RWPE1 (cell line): ENCODE results near the gene KBTBD7.
A peak's percentile ranks its signal among the peaks of the same experiment; 100 is the strongest.

Source experiments
- CTCF ChIA-PET: fragments of 350-600 bp; sonication (Branson Sonifier 250); formaldehyde crosslinking; extraction: SDS; loops from one replicate; lab custom pipeline; 2021; lab: Yijun Ruan, JAX
- POLR2A ChIA-PET: fragments of 400-600 bp; formaldehyde crosslinking; extraction: SDS; loops from one replicate; lab custom pipeline; 2020; ENCODE audit warnings: antibody characterized with exemption; ENCODE audit not compliant: low non-redundant PET; lab: Yijun Ruan, JAX
- DNase-seq: peaks from one replicate; pipeline ENCODE4 v3.0.0; 2012; ENCODE audit warnings: low spot score
- H3K27ac ChIP-seq: fragments of 450-650 bp; 2 replicates; pipeline ENCODE4 v1.5.1; 2017
- TF ChIP-seq, protein P1 (sequence below): fragments of 450-650 bp; conservative IDR thresholded peaks from 2 replicates; pipeline ENCODE4 v1.5.1; 2017; ENCODE audit warnings: low read depth, mild to moderate bottlenecking

KBTBD7 gene

GRCh38 chr13:41231025-41231677 is 36.8 kb upstream of the KBTBD7 start:
- TF ChIP-seq, protein P1, sequence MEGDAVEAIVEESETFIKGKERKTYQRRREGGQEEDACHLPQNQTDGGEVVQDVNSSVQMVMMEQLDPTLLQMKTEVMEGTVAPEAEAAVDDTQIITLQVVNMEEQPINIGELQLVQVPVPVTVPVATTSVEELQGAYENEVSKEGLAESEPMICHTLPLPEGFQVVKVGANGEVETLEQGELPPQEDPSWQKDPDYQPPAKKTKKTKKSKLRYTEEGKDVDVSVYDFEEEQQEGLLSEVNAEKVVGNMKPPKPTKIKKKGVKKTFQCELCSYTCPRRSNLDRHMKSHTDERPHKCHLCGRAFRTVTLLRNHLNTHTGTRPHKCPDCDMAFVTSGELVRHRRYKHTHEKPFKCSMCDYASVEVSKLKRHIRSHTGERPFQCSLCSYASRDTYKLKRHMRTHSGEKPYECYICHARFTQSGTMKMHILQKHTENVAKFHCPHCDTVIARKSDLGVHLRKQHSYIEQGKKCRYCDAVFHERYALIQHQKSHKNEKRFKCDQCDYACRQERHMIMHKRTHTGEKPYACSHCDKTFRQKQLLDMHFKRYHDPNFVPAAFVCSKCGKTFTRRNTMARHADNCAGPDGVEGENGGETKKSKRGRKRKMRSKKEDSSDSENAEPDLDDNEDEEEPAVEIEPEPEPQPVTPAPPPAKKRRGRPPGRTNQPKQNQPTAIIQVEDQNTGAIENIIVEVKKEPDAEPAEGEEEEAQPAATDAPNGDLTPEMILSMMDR: no peak
- no peak overlapping the region for H3K27ac ChIP-seq
- DNase-seq: no peak
- ChIA-PET CTCF (interaction anchor here (1.4 kb wide), 1 partner anchor 8 kb away, joined by 4 read pairs; no protein-coding TSS in a partner anchor), POLR2A (no interaction called here)

- no peak for DNase-seq
- POLR2A ChIA-PET: no interaction called here
- TF ChIP-seq, protein P1: no peak
- no peak overlapping the region for H3K27ac ChIP-seq
- CTCF ChIA-PET: no interaction called here
These were observed 35.0 kb upstream of the KBTBD7 start for GRCh38 chr13:41229356-41229755.

- H3K27ac ChIP-seq: no peak overlapping the region
- TF ChIP-seq, protein P1: no peak
- peak; percentile 11 for DNase-seq
- ChIA-PET POLR2A (no interaction called here), CTCF (no interaction called here)
These were observed 30.0 kb upstream of the KBTBD7 start for GRCh38 chr13:41224113-41225110.

DNA sequence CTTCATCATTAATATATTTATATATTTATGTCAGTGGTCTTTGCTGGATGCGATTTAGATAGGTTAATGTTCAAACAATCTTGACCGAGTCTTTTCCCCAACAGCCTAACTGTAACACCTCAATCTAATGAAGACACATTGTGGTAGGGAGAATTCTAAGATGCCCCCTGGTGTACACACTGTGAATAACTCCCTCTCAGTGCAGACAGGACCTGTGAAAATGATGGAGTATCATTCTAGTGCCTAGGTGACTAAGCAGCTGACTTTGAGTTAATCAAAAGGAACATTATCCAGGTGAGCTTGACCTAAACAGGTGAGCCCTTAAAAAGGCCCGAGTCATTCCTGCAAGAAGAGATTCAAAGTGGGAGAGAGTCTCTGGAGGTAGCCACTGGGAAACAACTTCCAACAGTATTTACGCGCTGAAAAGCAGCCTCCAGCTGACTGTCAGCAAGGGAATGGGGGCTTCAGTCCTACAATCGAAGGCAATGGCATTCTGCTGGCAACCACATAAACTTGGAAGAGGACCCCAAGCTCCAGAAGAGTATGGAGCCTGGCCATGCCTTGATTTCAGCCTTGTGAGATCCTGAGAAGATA is 28.0 kb upstream of the KBTBD7 start:
- ChIA-PET CTCF (interaction anchor here (0.6 to 1.5 kb wide), 4 partner anchors 9 to 149 kb away, joined by 3 to 8 read pairs (median 4); no protein-coding TSS in a partner anchor), POLR2A (no interaction called here)
- H3K27ac ChIP-seq: no peak overlapping the region
- peak; percentile 69 for DNase-seq
- TF ChIP-seq, protein P1: peak; percentile 62

GRCh38 chr13:41220401-41220800 is 26.0 kb upstream of the KBTBD7 start:
- DNase-seq: no peak
- ChIA-PET POLR2A (no interaction called here), CTCF (interaction anchor here (0.6 to 0.8 kb wide), 2 partner anchors 187 to 628 kb away, joined by 3 read pairs; no protein-coding TSS in a partner anchor)
- no peak overlapping the region for H3K27ac ChIP-seq
- TF ChIP-seq, protein P1: no peak

GRCh38 chr13:41216160-41216559 is 21.8 kb upstream of the KBTBD7 start:
- TF ChIP-seq, protein P1: no peak
- CTCF ChIA-PET: no interaction called here
- POLR2A ChIA-PET: no interaction called here
- no peak for DNase-seq
- H3K27ac ChIP-seq: no peak overlapping the region
